ENCODE data around the gene MDH2.
A peak's percentile ranks its signal among the peaks of the same experiment; 100 is the strongest.
"Not testable (repeated sequence)": the region's sequence is repeated elsewhere in the genome, so short reads cannot be mapped to it uniquely, and the experiment has no call there.

Gene MDH2

GRCh38 chr7:76072243-76073148 is 24.6 kb downstream of the MDH2 start:
- ATAC-seq: no peak

DNA sequence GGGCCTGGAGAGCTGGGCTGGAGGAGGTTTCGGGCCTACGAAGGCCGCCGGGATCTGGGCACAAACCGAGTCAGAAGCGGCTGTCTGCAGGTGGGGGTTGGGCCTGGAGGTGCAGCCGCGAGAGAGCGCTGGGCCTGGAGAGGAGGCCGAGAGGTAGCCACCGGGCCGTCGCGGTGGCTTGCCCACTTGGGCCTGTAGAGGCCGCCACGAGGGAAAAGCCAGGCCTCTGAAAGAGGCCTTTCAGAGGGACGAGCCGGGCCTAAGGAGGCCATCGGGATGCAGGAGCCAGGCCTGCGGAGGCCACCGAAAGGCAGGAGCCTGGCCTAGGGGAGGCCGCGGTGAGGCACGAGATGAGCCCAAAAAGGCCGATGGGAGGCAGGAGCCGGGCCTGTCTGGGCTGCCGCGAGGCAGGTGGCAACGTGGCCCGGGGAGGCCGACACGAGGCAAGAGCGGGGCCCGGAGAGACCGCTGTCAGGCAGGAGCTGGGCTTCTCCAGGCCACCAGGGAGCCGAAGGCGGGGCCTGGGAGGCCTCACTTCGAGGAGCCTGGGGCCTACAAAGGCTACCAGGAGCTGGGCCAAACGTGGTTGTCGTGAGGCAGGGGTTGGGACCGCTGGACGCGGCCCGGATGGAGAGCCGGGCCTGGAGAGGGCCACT is 25.6 kb downstream of the MDH2 start:
- no peak for ATAC-seq

GRCh38 chr7:76074306-76074971 is 26.5 kb downstream of the MDH2 start:
- ATAC-seq: no peak

- ATAC-seq: no peak
These were observed 27.1 kb downstream of the MDH2 start for GRCh38 chr7:76074972-76075370.

DNA sequence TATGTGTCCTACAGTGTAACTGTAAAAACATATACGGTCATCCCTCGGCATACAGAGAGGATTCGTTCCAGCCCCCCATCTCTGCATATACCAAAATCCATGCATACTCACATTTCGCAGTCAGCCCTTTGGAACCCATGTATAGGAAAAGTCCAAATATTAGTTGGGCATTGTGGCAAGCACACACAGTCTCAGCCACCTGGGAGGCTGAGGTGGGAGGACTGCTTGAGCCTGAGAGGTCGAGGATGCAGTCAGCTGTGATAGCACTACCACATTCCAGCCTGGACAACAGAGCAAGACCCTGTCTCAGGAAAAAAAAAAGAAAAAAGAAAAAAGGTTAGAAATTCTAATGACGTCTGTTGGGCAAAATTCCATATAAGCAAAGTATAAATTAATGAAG is 29.1 kb downstream of the MDH2 start:
- ATAC-seq: no peak

DNA sequence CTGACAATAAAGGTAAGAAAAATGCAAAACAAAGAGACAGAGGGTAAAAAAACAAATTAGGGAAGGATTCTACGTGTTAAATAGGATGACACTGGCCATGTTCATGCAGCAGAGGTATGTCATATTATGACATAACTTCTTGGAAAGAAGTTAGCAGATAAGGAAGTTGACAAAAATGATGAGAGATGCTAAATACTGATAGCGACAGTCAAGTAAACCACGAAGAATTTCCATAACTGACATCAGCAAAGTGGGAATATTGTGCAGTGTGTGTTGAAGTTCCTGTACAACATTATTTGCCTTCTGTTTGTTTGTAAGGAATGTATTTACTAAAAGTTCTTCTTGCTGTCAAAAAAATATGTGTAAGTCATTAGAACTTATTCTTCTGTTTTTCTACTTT is 29.5 kb downstream of the MDH2 start:
- ATAC-seq: no peak

- no peak for ATAC-seq
These were observed 32.3 kb downstream of the MDH2 start for GRCh38 chr7:76080204-76080603.

GRCh38 chr7:76084115-76084514 is 36.2 kb downstream of the MDH2 start:
- not testable (repeated sequence) for ATAC-seq

GRCh38 chr7:76086070-76086469 is 38.2 kb downstream of the MDH2 start:
- ATAC-seq: no peak

- ATAC-seq: not testable (repeated sequence)
These were observed 39.5 kb downstream of the MDH2 start for GRCh38 chr7:76087362-76087791.

DNA sequence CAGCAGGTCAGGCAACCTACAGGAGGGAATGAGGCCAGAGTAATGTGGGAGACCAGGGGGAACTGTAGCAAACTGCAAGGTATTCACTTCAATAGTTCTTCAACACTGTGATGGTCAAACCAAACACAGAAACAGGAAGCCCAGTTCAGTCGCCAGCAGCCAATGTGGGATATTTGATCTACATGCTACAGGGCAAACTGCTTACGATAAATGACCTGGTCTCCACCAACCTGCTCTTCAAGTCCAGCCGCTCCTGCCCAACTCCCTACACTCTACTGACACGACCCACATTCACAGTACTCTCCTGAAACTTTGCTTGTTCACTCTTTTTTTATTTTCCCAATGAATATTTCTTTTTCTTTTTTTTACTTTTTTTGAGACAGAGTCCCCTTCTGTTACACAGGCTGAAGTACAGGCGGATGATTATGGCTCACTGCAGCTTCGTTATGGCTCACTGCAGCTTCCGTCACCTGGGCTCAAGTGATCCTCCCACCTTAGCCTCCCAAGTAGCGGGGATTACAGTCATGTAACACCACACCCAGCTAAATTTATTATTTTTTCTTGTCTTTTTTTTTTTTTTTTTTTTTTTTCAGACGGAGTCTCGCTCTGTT is 42.1 kb downstream of the MDH2 start:
- ATAC-seq: peak in 1 of 2 donors; percentile 20

GRCh38 chr7:76091506-76091905 is 43.6 kb downstream of the MDH2 start:
- no peak for ATAC-seq

GRCh38 chr7:76093531-76093930 is 45.6 kb downstream of the MDH2 start:
- ATAC-seq: not testable (repeated sequence)

DNA sequence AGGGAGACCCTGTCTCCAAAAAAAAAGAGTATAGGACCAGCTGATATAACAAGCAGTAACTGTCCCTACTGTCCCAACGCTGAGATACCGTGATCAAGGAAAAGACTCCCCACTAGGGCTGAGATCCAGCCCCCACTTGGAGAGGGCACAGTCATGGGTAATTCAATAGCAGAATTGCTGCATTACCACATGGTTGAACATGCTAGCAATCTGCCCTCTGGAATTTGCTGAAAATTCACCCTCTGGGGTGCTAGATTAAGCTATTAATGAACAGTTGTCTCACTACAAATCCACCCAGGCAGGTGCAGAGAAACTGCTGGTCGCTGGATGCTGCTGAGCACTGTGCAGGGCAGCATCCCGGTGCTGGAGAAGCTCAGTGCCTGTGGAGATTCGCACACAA is 46.4 kb downstream of the MDH2 start:
- ATAC-seq: not testable (repeated sequence)

GRCh38 chr7:76095908-76096307 is 48.0 kb downstream of the MDH2 start:
- no peak for ATAC-seq

GRCh38 chr7:76101693-76102437 is 54.0 kb downstream of the MDH2 start:
- not testable (repeated sequence) for ATAC-seq

DNA sequence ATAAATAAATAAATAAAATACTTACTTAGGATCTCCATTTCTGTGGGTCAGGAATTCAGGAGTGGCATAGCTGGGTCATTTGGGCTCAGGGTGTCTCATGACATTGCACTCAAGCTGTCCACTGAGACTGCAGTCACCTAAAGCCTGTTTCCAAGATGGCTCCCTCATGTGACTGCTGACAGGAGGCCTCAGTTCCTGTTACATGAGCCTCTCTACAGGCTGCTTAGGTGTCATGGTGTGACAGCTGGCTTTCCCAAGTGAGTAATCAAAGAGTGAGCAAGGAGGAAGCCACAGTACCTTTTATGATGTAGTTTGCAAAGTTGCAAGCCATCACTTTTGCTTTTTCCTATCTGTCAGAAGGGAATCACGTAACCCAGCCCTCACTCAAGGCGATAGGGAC is 55.9 kb downstream of the MDH2 start:
- ATAC-seq: peak; percentile 46 to 53

DNA sequence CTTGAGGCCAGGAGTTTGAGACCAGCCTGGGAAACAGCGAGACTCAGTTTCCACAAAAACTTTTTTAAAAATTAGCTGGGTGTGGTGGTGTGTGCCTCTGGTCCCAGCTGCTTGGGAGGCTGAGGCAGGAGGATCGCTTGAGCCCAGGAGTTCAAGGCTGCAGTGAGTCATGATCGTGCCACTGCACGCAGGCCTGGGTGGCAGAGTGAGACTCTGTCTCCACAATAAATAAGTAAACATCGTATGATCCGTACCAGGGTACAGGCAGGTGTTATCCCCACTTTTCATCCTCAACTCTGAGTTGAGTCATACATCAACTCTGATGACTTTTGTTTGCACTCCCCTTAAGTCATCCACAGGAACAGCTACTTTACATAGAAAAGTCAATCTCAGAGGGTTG is 58.2 kb downstream of the MDH2 start:
- ATAC-seq: not testable (repeated sequence)

GRCh38 chr7:76106893-76107292 is 59.0 kb downstream of the MDH2 start:
- no peak for ATAC-seq

GRCh38 chr7:76108540-76109233 is 60.8 kb downstream of the MDH2 start:
- ATAC-seq: no peak

- not testable (repeated sequence) for ATAC-seq
These were observed 65.2 kb downstream of the MDH2 start for GRCh38 chr7:76113042-76113630.
